VCaP (cell line): Measurements from ENCODE around the gene HDLBP.

Source experiments
- H3K27ac ChIP-seq: fragments of 450-650 bp; 2 replicates; pipeline ENCODE4 v1.5.1; 2017
- TF ChIP-seq, protein P1 (sequence below): fragments of 450-650 bp; conservative IDR thresholded peaks from 2 replicates; pipeline ENCODE4 v1.5.1; 2017; ENCODE audit warnings: mild to moderate bottlenecking, moderate library complexity

HDLBP gene

DNA sequence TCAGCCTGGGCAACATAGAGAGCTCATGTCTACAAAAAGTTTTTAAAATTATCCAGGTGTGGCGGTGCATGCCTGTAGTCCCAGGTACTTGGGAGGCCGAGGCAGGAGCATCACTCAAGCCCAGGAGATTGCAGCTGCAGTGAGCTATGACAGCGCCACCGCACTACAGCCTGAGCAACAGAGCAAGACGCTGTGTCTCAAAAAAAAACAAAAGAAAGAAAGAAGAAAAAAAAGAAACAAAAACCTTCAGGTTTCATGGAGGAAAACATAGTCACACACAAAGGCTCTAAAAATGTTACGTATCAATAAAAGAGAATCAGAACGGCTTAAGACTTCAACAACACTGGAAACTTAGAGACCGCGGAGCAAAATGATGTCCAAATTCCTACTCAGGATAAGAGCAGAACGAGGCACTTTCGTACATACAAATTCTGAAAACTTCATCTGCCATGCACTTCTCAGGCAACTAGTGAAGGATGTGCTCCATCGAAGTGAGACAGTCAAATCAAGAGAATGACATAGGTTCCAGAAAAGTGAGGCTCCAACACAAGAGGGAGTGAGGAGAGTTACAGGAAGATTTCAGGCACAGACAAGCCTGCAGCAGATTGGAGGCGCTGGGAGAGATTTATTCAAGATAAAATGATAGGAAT is 4.4 kb downstream of the HDLBP start:
- no peak overlapping the region for H3K27ac ChIP-seq
- TF ChIP-seq, protein P1, sequence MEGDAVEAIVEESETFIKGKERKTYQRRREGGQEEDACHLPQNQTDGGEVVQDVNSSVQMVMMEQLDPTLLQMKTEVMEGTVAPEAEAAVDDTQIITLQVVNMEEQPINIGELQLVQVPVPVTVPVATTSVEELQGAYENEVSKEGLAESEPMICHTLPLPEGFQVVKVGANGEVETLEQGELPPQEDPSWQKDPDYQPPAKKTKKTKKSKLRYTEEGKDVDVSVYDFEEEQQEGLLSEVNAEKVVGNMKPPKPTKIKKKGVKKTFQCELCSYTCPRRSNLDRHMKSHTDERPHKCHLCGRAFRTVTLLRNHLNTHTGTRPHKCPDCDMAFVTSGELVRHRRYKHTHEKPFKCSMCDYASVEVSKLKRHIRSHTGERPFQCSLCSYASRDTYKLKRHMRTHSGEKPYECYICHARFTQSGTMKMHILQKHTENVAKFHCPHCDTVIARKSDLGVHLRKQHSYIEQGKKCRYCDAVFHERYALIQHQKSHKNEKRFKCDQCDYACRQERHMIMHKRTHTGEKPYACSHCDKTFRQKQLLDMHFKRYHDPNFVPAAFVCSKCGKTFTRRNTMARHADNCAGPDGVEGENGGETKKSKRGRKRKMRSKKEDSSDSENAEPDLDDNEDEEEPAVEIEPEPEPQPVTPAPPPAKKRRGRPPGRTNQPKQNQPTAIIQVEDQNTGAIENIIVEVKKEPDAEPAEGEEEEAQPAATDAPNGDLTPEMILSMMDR, result no peak

- H3K27ac ChIP-seq, result no peak overlapping the region
- TF ChIP-seq, protein P1, result no peak
Observed at GRCh38 chr2:241309684-241310117, 5.8 kb downstream of the HDLBP start.

DNA sequence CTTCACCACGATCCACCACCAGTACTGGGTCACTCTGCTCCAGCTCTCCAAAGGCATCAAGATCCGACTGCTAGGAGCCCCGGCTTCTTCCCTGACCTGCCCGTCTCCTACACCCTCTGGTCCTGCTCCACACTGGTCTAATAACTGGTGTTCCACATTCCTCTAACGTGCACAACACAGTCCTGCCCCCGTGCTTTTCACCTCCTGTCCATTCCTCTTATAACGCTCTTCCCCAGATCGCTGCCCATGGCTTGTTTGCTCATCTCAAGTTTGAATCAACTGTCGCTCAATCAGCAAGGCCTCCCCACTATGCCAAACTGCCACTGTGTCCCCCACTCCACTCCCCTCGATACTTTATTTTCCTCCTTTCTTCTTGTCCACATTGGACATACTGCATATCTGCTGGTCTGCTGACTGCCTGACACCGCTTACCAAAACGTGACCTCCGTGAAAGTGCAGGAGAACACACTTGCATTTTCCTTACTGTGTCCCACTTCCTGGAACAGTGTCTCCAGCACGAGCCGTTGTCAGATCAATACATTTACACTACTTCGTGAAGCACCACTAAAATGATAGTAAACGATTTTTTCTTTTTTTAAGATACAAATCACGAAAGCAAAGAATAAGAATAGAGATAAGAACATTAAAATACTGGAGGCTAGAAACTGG is 6.5 kb downstream of the HDLBP start:
- H3K27ac ChIP-seq, result no peak overlapping the region
- TF ChIP-seq, protein P1, result no peak

GRCh38 chr2:241308267-241308666 is 7.2 kb downstream of the HDLBP start:
- TF ChIP-seq, protein P1, result no peak
- H3K27ac ChIP-seq, result no peak overlapping the region

- H3K27ac ChIP-seq, result no peak overlapping the region
- TF ChIP-seq, protein P1, result no peak
Observed at GRCh38 chr2:241307055-241307454, 8.4 kb downstream of the HDLBP start.

GRCh38 chr2:241304039-241304670 is 11.3 kb downstream of the HDLBP start:
- TF ChIP-seq, protein P1, result no peak
- H3K27ac ChIP-seq, result no peak overlapping the region
